ENCODE measurements around the gene SHISA6.

SHISA6 gene

DNA sequence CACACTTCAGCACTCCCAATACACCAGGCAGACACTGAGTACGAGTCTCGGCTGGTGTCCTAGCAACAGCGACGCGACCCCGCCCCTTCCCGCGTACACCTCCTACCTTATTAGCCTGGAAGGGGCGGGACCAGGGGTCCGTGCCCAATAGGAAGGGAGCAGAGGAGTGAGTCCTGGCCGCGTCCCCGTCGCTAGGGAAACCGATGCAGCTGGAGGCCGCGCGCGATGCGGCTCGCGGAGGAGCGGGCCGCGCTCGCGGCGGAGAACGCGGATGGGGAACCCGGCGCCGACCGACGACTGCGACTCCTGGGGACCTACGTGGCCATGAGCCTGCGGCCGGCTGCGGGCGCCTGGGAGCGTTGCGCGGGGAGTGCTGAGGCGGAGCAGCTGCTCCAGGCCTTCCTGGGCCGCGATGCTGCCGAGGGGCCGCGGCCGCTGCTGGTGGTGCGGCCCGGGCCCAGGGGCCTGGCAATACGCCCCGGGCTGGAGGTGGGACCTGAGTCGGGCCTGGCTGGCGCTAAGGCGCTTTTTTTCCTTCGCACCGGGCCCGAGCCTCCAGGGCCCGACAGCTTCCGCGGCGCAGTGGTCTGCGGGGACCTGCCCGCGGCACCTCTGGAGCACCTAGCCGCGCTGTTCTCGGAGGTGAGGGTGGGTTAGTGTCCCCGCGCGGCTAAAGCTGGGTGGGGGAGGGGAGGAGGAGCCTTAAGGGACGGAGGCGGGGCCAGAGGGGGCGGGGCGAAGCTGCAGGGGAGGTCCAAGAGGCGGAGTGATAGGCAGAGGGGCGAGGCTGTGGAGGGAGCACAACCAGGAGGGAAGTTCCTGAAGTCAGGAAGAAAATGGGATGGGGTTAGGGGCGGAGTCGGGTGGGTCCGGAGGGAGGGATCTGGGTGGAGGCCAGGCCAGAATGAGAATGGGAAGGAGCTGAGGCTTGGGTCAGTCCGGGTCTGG, 357.5 kb downstream of the SHISA6 start, which contains the start of gene DNAH9:
TSS of gene DNAH9 (plus strand) at position 197 of the 948 bp plus-strand sequence. CDS start at position 226, 29 bp downstream.
- no peaks in the 10 kb centered on the region for H4K20me1 ChIP-seq (ENCODE audit: insufficient read depth, low read length)
- H3K27me3 ChIP-seq (ENCODE audit: insufficient read depth, low read length) = no peaks in the 10 kb centered on the region
- H3F3A ChIP-seq (ENCODE audit: insufficient read depth, low read length) = no peaks in the 10 kb centered on the region
- H3K9me2 ChIP-seq (ENCODE audit: low read depth, low read length) = no peaks in the 10 kb centered on the region
- H3K4me1 ChIP-seq (ENCODE audit: insufficient read depth, low read length, severe bottlenecking) = no peaks in the 10 kb centered on the region
- H3K27ac ChIP-seq (ENCODE audit: low read depth, low read length, poor library complexity, severe bottlenecking) = no peak within 1 kb of the TSS
- TF ChIP-seq EZH2 (IDR thresholded peaks at IDR 0.05; ENCODE audit: borderline replicate concordance, low read length) = no peak
- TF ChIP-seq, protein P1, sequence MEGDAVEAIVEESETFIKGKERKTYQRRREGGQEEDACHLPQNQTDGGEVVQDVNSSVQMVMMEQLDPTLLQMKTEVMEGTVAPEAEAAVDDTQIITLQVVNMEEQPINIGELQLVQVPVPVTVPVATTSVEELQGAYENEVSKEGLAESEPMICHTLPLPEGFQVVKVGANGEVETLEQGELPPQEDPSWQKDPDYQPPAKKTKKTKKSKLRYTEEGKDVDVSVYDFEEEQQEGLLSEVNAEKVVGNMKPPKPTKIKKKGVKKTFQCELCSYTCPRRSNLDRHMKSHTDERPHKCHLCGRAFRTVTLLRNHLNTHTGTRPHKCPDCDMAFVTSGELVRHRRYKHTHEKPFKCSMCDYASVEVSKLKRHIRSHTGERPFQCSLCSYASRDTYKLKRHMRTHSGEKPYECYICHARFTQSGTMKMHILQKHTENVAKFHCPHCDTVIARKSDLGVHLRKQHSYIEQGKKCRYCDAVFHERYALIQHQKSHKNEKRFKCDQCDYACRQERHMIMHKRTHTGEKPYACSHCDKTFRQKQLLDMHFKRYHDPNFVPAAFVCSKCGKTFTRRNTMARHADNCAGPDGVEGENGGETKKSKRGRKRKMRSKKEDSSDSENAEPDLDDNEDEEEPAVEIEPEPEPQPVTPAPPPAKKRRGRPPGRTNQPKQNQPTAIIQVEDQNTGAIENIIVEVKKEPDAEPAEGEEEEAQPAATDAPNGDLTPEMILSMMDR (IDR thresholded peaks at IDR 0.05; ENCODE audit: low read length) = no peak
- H3K36me3 ChIP-seq (ENCODE audit: insufficient read depth, low read length) = no peaks in the 10 kb centered on the region
- no peaks in the 10 kb centered on the region for H3K79me2 ChIP-seq (ENCODE audit: insufficient read depth, low read length)
- H3K9me3 ChIP-seq (ENCODE audit: low read length) = no peaks in the 10 kb centered on the region
- no peak within 1 kb of the TSS for H3K4me2 ChIP-seq (ENCODE audit: low read length)
- no peak within 1 kb of the TSS for H2AFZ ChIP-seq (ENCODE audit: low read length)
- no peak within 1 kb of the TSS for H3K9ac ChIP-seq (ENCODE audit: low read length)
- no peak within 1 kb of the TSS for H3K4me3 ChIP-seq (ENCODE audit: low read depth, low read length, poor library complexity, severe bottlenecking)

DNA sequence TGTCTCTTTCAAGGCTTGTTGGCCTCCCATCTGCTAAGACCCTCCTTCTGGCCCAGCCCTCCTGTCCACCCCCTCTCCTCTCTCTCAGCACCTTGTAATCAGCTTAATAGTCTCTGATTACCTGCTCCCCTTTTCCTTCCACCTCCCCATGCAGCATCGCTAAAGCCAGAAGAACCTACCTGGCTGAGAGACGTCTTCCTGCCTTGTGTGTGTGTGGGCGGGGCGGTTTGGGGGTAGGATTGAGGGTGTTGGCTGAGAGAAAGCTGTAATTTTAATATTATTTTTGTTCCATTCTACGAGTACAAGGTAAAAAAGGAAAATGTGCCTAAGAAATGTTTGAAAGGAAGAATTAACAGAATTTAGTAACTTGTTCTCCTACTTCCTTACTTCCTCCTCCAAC, 360.6 kb downstream of the SHISA6 start:
- Histone ChIP-seq H3K79me2 (ENCODE audit: insufficient read depth, low read length) (no peaks in the 10 kb centered on the region), H2AFZ (ENCODE audit: low read length) (no peak overlapping the region), H3K36me3 (ENCODE audit: insufficient read depth, low read length) (no peaks in the 10 kb centered on the region), H3K9me2 (ENCODE audit: low read depth, low read length) (no peaks in the 10 kb centered on the region), H4K20me1 (ENCODE audit: insufficient read depth, low read length) (no peaks in the 10 kb centered on the region), H3K4me2 (ENCODE audit: low read length) (no peak overlapping the region), H3K9ac (ENCODE audit: low read length) (no peak overlapping the region), H3K9me3 (ENCODE audit: low read length) (no peaks in the 10 kb centered on the region), H3K4me3 (ENCODE audit: low read depth, low read length, poor library complexity, severe bottlenecking) (no peak overlapping the region), H3K4me1 (ENCODE audit: insufficient read depth, low read length, severe bottlenecking) (no peaks in the 10 kb centered on the region), H3K27ac (ENCODE audit: low read depth, low read length, poor library complexity, severe bottlenecking) (no peak overlapping the region), H3K27me3 (ENCODE audit: insufficient read depth, low read length) (no peaks in the 10 kb centered on the region), H3F3A (ENCODE audit: insufficient read depth, low read length) (no peaks in the 10 kb centered on the region)
- no peak for TF ChIP-seq EZH2 (IDR thresholded peaks at IDR 0.05; ENCODE audit: borderline replicate concordance, low read length)
- TF ChIP-seq, protein P1 (IDR thresholded peaks at IDR 0.05; ENCODE audit: low read length) = no peak

DNA sequence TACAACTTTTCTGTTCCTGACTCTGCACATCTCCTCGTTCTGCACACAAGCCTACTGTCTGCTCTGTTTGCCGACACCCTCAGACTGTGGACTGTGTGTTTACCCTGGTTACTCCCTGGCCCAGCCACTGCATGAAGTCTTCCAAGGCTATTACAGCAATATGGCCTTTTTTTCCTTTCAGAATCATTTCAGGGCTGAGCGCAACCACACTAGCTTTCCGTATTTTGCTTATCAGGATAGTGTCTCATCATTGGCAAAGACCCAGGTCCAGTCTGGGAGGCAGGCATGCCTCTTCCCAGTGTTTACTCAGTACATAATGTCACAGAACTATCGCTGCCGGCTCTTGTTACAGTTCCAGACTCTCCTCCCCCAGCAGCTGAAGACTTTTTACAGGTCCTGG, 367.4 kb downstream of the SHISA6 start:
- no peak overlapping the region for H2AFZ ChIP-seq (ENCODE audit: low read length)
- no peaks in the 10 kb centered on the region for H3K36me3 ChIP-seq (ENCODE audit: insufficient read depth, low read length)
- H3K4me1 ChIP-seq (ENCODE audit: insufficient read depth, low read length, severe bottlenecking) = no peaks in the 10 kb centered on the region
- no peak overlapping the region for H3K4me2 ChIP-seq (ENCODE audit: low read length)
- H4K20me1 ChIP-seq (ENCODE audit: insufficient read depth, low read length) = no peaks in the 10 kb centered on the region
- no peaks in the 10 kb centered on the region for H3F3A ChIP-seq (ENCODE audit: insufficient read depth, low read length)
- no peaks in the 10 kb centered on the region for H3K9me2 ChIP-seq (ENCODE audit: low read depth, low read length)
- H3K9ac ChIP-seq (ENCODE audit: low read length) = no peak overlapping the region
- H3K79me2 ChIP-seq (ENCODE audit: insufficient read depth, low read length) = no peaks in the 10 kb centered on the region
- no peaks in the 10 kb centered on the region for H3K9me3 ChIP-seq (ENCODE audit: low read length)
- H3K27me3 ChIP-seq (ENCODE audit: insufficient read depth, low read length) = no peaks in the 10 kb centered on the region
- H3K27ac ChIP-seq (ENCODE audit: low read depth, low read length, poor library complexity, severe bottlenecking) = no peak overlapping the region
- TF ChIP-seq, protein P1 (IDR thresholded peaks at IDR 0.05; ENCODE audit: low read length) = no peak
- no peak overlapping the region for H3K4me3 ChIP-seq (ENCODE audit: low read depth, low read length, poor library complexity, severe bottlenecking)
